Measurements from ENCODE around the gene HUNK.

Gene HUNK

DNA sequence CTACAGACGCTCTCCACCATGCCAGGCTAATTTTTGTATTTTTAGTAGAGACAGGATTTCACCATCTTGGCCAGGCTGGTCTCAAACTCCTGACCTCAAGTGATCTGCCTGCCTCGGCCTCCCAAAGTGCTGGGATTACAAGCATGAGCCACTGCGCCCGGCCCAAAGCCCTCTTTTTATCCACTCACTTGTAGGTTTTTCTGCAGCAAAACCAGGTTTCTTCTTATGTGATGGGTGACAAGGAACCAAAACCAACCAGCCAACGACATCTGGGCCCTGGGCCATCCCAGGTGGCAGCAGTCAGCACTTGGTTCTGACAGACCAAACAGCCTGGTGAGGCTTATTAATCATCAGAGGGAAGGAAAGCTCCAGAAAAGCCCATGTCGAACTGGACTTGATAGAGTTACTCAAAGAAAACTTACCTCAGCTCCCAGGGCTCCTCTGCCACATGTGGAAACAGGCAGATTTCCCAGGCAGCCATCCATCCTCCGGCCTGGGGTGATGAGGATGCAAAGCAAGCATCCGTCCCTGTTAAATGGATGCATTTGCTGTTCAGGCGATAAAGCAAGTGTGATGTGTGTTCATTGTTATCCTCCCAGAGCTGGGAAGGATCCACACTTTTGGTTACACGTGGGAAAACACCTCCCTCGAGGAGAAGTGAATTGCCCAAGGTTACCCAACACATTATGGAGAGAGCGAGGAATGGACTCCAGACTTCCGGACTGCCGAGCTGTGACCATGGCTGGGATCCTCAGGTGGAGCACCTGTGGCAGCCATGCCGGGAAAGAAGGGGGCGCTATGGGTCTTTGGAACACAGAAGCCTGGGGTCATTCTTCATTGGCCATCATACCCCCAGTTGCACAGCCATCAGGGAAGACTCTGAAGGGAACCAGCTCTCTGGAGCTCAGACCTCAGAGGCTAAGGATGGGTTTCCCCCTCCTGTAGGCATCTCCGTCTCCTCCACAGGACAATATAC is 118.8 kb downstream of the HUNK start:
- H3K9me3 Mint-ChIP-seq, result no peaks in the 10 kb centered on the region
- no peak overlapping the region for H3K27ac Mint-ChIP-seq
- no peak for DNase-seq
- no peaks in the 10 kb centered on the region for H3K36me3 Mint-ChIP-seq (ENCODE audit: low read depth)
- H3K27me3 Mint-ChIP-seq, result peaks cover 8% of the 10 kb centered on the region
- H3K4me3 Mint-ChIP-seq, result no peak overlapping the region
- H3K4me1 Mint-ChIP-seq (ENCODE audit: low read depth), result no peaks in the 10 kb centered on the region

DNA sequence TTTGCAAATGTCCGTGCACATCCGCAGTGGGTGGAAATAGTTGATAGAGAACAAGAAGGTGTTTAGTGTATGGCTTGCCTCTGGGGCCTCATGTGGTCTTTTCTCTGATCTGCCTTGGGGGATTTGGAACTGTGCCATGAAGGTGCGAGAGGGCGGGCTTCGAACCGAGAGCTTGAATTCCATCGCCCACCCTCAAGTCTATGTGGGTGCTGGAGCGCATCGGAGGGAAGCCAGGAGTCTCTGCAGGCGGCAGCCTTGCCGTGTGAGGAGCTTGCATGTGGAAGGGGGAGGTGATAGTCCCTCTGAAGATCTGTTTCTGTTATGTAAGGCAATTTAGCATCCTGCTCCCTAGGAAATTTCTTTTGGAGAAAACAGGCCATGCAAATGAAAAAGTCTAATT is 119.6 kb downstream of the HUNK start:
- H3K27ac Mint-ChIP-seq, result no peak overlapping the region
- peaks cover 7% of the 10 kb centered on the region for H3K27me3 Mint-ChIP-seq
- H3K4me1 Mint-ChIP-seq (ENCODE audit: low read depth), result no peaks in the 10 kb centered on the region
- no peak overlapping the region for H3K4me3 Mint-ChIP-seq
- no peaks in the 10 kb centered on the region for H3K9me3 Mint-ChIP-seq
- H3K36me3 Mint-ChIP-seq (ENCODE audit: low read depth), result no peaks in the 10 kb centered on the region
- DNase-seq, result no peak

DNA sequence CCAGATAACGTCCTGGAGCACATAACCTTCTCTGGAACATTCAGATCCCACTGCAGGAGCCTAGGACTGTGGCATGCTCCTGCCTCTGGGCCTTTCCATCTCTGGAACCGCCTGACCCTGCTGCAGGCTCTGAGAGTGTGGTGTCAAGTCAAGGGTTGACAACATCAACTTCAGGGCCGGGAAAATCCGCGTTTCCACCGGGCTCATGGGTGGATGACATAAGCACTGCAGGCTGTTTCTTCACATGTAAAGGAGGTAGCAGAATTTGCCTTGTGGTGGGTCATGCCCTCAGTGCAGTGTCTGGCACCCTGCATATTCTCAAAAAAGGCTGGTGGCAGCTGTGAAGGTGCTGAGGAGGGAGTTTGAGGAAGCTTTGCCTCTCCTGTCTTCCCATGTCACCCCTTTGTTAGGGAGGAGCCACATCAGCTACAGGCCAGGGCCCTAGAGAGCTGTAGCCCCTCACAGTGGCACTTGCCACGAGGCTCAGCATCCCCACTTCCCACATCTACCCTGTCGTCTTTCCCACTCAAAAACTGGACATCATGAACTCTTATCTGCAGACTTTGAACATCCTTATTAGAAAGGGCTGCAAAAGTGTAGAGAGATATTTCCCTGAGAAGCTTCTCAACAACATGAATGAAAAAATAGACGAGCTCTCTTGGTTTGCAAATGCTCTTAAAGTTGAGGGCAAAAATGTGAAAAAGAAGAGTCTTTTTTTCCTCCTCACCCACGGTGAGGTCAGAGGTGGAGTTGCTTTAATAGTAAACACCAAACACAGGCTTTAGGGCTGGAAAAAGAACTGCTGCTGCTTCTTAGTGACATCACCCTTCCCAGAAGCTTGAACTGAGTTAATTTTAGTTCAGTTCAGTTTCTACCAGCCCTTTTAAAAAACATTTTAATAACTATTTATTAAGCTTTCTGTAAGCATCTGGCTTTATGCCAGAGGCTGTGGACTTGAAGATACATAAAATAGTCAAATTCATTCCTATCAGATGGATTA is 121.3 kb downstream of the HUNK start:
- H3K4me3 Mint-ChIP-seq, result no peak overlapping the region
- H3K4me1 Mint-ChIP-seq (ENCODE audit: low read depth), result no peaks in the 10 kb centered on the region
- no peaks in the 10 kb centered on the region for H3K9me3 Mint-ChIP-seq
- H3K27me3 Mint-ChIP-seq, result peaks cover 7% of the 10 kb centered on the region
- no peak overlapping the region for H3K27ac Mint-ChIP-seq
- no peak for DNase-seq
- no peaks in the 10 kb centered on the region for H3K36me3 Mint-ChIP-seq (ENCODE audit: low read depth)

DNA sequence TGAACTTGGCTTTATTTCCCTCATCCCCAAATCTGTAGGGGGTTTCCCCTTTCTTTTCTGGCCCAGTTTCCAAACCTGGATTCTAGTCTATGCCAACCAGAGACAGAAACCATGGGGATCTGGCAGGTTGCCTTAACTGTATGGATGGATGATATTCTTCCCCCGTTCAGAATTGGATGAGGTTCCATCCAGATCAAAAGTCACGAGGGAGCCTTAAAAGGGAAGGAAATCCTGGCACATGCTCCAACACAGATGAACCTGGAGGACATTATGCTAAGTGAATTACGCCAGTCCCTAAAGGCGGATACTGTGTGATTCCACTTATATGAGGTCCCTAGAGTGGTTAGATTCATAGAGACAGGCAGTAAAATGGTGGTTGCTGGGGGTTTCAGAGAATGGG is 124.4 kb downstream of the HUNK start:
- no peaks in the 10 kb centered on the region for H3K9me3 Mint-ChIP-seq
- H3K4me3 Mint-ChIP-seq, result no peak overlapping the region
- H3K27me3 Mint-ChIP-seq, result no peaks in the 10 kb centered on the region
- no peak overlapping the region for H3K27ac Mint-ChIP-seq
- no peak for DNase-seq
- H3K4me1 Mint-ChIP-seq (ENCODE audit: low read depth), result no peaks in the 10 kb centered on the region
- H3K36me3 Mint-ChIP-seq (ENCODE audit: low read depth), result no peaks in the 10 kb centered on the region

DNA sequence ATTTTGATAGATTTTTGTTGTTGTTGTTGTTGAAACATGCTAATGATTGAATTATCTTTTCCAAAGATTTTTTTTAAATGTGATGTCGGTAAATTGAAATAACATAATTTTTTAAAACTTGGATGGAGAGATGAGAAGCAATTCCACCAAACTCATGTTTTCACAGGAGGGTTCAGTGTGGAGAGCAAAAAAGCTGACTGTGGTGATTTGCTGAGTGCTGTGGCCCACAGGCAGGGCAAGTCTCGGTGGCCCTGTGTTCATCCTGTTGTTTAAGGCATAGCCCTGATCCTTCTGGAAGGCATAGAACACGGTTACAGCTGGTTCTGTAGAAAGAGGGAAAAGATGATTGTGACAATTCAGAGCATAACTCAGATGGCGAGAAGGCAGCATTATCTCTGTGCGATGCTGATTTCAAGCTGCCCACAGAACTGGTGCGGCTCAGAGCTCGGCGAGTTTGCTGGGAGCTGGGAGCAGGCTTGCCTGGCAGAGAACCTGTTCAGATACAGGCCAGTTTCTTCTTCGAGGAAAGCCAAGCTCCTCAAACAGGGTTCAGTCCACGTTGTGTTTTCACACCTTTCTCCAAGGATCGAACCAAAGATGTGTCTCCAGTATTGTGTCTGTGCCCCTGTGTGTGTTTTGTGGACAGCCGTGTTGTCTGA is 127.1 kb downstream of the HUNK start:
- H3K4me3 Mint-ChIP-seq, result no peak overlapping the region
- no peaks in the 10 kb centered on the region for H3K27me3 Mint-ChIP-seq
- no peak for DNase-seq
- H3K36me3 Mint-ChIP-seq (ENCODE audit: low read depth), result no peaks in the 10 kb centered on the region
- no peaks in the 10 kb centered on the region for H3K4me1 Mint-ChIP-seq (ENCODE audit: low read depth)
- no peak overlapping the region for H3K27ac Mint-ChIP-seq
- no peaks in the 10 kb centered on the region for H3K9me3 Mint-ChIP-seq

DNA sequence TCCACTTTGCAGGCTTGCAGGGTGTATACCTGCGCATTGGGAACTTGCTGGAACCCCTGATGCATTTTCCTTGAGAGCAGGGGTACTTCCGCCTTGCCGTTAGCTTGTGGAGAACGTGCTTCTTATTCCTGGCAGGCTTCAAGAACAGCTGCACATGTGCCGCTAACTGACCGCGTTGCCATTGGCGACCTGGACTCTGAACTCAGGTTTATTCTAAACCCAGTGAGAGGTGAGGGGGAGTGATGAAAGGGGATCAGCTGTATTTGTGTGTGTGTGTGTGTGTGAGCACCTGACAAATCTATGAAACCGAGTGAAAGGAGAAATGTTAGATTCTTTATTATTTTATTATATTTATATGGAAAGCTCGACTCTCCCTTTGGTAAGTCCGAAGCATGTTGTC is 128.6 kb downstream of the HUNK start:
- H3K27me3 Mint-ChIP-seq, result no peaks in the 10 kb centered on the region
- no peaks in the 10 kb centered on the region for H3K36me3 Mint-ChIP-seq (ENCODE audit: low read depth)
- no peak for DNase-seq
- H3K27ac Mint-ChIP-seq, result no peak overlapping the region
- H3K4me3 Mint-ChIP-seq, result no peak overlapping the region
- H3K9me3 Mint-ChIP-seq, result no peaks in the 10 kb centered on the region
- no peaks in the 10 kb centered on the region for H3K4me1 Mint-ChIP-seq (ENCODE audit: low read depth)

DNA sequence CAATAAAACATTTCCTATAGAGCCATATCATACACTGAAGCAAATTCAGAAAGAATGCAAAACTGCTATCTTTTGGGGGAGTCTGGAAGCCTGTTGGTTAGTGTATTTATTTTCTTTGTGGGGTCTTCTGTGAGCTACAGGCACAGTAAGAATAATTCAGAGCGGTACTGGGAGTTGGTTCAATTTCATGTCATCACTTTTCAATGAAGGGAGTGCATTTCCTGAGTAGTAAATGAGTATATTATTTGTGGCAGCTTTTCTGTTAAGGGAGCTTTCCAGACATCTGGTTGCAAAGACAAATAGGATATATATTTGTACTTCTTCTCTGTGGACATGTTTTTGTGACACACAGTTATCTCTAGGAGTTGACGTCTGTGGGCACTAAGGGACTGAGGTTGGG is 130.6 kb downstream of the HUNK start:
- no peak overlapping the region for H3K4me3 Mint-ChIP-seq
- no peak for DNase-seq
- no peaks in the 10 kb centered on the region for H3K4me1 Mint-ChIP-seq (ENCODE audit: low read depth)
- H3K36me3 Mint-ChIP-seq (ENCODE audit: low read depth), result no peaks in the 10 kb centered on the region
- H3K27ac Mint-ChIP-seq, result no peak overlapping the region
- no peaks in the 10 kb centered on the region for H3K27me3 Mint-ChIP-seq
- H3K9me3 Mint-ChIP-seq, result no peaks in the 10 kb centered on the region

DNA sequence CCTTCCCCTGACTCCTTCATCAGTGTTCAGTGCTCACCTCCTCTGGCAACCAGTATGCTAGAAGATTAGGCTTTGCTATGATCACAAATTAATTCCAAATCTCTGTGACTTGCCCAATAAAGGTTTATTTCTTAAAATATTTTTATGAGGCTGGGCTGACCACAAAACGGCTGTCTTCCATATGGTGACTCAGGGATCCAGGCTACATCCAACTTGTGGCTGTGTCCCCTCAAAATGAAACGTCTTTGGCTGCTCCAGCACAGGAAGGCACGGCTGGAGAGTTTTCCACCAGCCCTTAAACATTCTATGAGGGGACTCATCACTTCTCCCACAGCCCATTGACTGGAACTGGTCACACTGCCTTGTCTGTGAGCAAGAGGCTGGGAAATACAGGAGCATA is 131.5 kb downstream of the HUNK start:
- no peaks in the 10 kb centered on the region for H3K9me3 Mint-ChIP-seq
- no peak overlapping the region for H3K27ac Mint-ChIP-seq
- H3K36me3 Mint-ChIP-seq (ENCODE audit: low read depth), result no peaks in the 10 kb centered on the region
- no peak for DNase-seq
- H3K4me1 Mint-ChIP-seq (ENCODE audit: low read depth), result no peaks in the 10 kb centered on the region
- H3K27me3 Mint-ChIP-seq, result no peaks in the 10 kb centered on the region
- no peak overlapping the region for H3K4me3 Mint-ChIP-seq

DNA sequence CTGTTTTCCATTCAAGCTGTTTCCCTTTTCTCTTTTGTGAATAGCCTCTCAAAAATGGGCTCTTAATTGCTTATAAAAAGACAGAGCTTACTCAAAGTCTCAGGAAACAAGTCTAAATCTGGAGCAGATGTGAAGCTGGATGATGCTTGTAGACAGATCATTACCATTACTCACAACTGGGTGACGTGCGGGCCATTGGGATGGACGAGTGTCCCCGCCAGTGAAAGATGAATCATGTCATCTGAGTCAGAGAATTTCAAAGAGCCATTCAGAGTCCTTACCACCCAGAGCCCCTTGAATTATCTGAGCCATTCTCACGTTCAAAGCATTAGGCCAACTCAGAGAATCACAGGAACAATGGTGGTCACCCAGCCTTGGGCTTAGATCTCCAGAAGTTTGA is 134.6 kb downstream of the HUNK start:
- Mint-ChIP-seq H3K27ac (no peak overlapping the region), H3K27me3 (no peaks in the 10 kb centered on the region), H3K4me1 (ENCODE audit: low read depth) (no peaks in the 10 kb centered on the region), H3K9me3 (no peaks in the 10 kb centered on the region), H3K4me3 (no peak overlapping the region), H3K36me3 (ENCODE audit: low read depth) (no peaks in the 10 kb centered on the region)
- DNase-seq, result no peak

DNA sequence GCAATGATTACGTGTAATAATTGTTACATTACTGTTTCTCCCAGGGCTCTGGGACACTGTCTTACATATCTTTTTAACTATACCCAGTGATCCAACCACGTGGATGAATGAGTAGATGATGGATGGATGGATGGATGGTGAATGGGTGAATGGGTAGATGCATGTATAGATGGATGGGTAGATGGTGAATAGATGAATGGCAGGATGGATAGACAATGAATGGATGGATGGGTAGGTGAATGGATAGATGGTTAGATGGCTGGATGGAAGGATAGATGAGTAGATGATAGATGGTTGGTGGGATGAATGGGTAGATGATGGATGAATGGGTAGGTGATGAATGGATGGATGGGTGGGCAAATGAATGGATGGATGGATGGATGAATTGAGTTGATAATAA is 135.9 kb downstream of the HUNK start:
- DNase-seq, result no peak
- no peak overlapping the region for H3K4me3 Mint-ChIP-seq
- H3K27me3 Mint-ChIP-seq, result no peaks in the 10 kb centered on the region
- H3K36me3 Mint-ChIP-seq (ENCODE audit: low read depth), result no peaks in the 10 kb centered on the region
- H3K9me3 Mint-ChIP-seq, result no peaks in the 10 kb centered on the region
- H3K4me1 Mint-ChIP-seq (ENCODE audit: low read depth), result no peaks in the 10 kb centered on the region
- no peak overlapping the region for H3K27ac Mint-ChIP-seq

DNA sequence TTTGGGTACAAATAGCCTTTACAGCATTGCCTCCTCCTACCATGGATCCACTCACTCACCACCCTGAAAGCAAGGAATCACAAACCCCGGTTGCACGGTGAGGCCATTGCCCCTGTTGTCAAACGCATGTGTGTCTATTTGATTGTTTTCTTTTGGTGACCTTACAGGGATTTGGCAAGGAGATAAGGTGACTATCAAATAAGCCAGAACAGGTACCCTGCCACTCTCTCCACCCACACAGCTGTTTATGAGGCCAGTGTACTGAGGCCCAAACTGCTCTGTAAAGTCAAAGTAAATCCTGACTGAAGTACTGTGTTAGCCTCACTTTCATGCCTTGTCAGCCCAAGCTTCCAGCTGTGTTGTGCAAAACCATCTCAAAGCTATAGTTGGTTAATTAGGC is 136.4 kb downstream of the HUNK start:
- H3K4me3 Mint-ChIP-seq, result no peak overlapping the region
- no peak overlapping the region for H3K27ac Mint-ChIP-seq
- H3K27me3 Mint-ChIP-seq, result no peaks in the 10 kb centered on the region
- no peak for DNase-seq
- H3K36me3 Mint-ChIP-seq (ENCODE audit: low read depth), result no peaks in the 10 kb centered on the region
- no peaks in the 10 kb centered on the region for H3K9me3 Mint-ChIP-seq
- H3K4me1 Mint-ChIP-seq (ENCODE audit: low read depth), result no peaks in the 10 kb centered on the region

DNA sequence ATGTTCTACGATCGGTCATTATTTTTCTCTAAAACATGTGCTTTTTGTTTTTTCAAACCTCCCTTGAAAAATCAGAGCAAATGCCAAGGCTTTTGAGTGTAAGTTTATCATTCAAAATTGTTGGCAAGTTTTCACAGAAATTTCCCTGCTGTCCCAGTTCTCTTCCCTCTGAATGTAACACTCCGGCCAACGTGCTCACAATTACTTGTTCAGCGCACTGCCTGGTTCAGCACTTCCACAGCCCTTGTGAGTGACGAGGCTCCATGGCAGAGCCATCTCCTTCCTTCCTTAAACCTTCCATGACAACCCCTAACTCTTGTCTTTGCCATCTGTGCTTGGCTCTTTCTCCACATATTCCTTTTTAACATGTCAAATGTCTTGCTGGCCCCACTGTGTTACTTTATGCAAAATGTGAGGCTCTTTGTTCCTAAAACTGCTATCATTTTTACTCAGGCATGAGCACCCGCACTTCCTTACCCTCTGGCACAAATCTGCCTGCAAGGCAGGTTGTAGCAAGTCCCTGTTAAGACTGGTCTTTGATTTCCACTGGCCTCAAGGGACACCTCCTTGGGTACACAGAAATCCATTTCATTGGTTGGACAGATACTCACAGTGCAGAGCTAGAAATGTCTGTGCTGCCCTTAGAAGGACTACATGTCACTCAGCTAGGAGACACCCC is 142.8 kb downstream of the HUNK start:
- Mint-ChIP-seq H3K4me1 (ENCODE audit: low read depth) (no peaks in the 10 kb centered on the region), H3K9me3 (no peaks in the 10 kb centered on the region), H3K36me3 (ENCODE audit: low read depth) (no peaks in the 10 kb centered on the region), H3K4me3 (no peak overlapping the region), H3K27me3 (no peaks in the 10 kb centered on the region), H3K27ac (no peak overlapping the region)
- DNase-seq, result no peak

DNA sequence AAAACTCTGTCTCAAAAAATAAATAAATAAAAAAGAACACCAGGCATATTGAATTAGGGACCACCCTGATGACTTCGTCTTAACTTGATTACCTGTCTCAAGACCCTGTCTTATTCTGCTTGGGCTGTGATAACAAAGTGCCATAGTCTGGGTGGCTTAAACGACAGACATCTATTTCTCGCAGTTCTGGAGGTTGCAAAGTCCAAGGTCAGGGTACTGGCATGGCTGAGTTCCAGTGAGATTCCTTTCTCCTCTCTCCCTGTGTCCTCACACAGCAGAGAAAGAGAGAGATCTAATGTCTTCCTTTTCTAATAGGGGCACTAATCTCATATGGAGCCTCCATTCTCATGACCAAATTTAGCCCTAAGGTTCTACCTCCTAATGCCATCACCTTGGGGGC is 145.6 kb downstream of the HUNK start:
- Mint-ChIP-seq H3K27ac (no peak overlapping the region), H3K4me1 (ENCODE audit: low read depth) (no peaks in the 10 kb centered on the region), H3K36me3 (ENCODE audit: low read depth) (no peaks in the 10 kb centered on the region), H3K9me3 (no peaks in the 10 kb centered on the region), H3K4me3 (no peak overlapping the region), H3K27me3 (no peaks in the 10 kb centered on the region)
- DNase-seq, result no peak

DNA sequence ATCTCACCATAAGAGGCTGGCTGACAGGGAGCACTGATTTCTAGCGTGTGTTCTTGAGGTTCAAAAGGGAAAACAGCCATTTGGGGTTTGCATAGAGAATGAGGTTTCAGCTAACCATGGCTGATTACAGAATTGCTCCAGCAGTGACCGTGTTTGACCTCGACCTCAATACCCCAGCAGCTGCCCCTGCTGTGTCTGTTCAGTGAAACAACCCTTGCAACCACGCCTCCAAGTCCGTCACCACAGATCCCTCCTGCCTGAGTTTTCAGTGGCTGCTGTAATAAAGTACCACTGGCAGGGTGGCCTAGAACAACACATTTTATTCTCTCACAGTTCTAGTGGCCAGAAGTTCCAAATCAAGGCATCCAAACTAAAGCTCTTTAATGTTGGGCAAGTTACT is 147.7 kb downstream of the HUNK start:
- H3K4me1 Mint-ChIP-seq (ENCODE audit: low read depth), result no peaks in the 10 kb centered on the region
- H3K27ac Mint-ChIP-seq, result no peak overlapping the region
- no peaks in the 10 kb centered on the region for H3K9me3 Mint-ChIP-seq
- H3K4me3 Mint-ChIP-seq, result no peak overlapping the region
- no peaks in the 10 kb centered on the region for H3K27me3 Mint-ChIP-seq
- DNase-seq, result no peak
- H3K36me3 Mint-ChIP-seq (ENCODE audit: low read depth), result no peaks in the 10 kb centered on the region
